Measurements from ENCODE around the gene TPGS2. TPM values are rescaled to one million over a fixed set of nuclear protein-coding genes. Genes with fewer than 3 reads are reported as not detected.

Gene TPGS2
- total RNA-seq, 1 experiment from 2014 or later, result 49.7 TPM

DNA sequence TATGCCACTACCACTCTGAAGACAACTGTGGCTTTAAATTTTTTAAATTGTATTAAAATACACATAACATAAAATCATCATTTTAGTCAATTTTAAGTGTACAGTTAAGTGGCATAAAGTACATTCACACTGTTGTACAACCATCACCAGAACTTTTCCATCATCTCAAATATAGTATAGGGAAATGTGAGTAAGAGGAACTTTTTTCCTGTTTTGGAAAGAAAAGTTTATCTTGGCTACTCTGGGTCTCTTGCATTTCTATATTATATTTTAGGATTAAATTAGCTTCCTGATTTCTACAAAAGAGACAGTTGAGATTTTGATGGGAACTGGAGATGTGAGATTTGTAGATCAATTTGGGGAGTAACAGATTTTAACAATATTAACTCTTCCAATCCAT lies 3.3 kb downstream of the TPGS2 start:
- DNase-seq, result no peak
- no TSS peak for BruUV-seq (replicated peaks)
- Mint-ChIP-seq H3K27ac (ENCODE audit: unreplicated experiment) (no peak overlapping the region), H3K36me3 (ENCODE audit: insufficient read depth, unreplicated experiment) (no peaks in the 10 kb centered on the region), H3K4me1 (ENCODE audit: low read depth, unreplicated experiment) (peaks cover 8% of the 10 kb centered on the region), H3K27me3 (ENCODE audit: insufficient read depth, unreplicated experiment) (no peaks in the 10 kb centered on the region), H3K9me3 (ENCODE audit: unreplicated experiment) (no peaks in the 10 kb centered on the region), H3K4me3 (ENCODE audit: unreplicated experiment) (no peak overlapping the region)
- H3K27me3 ChIP-seq (replicated peaks; ENCODE audit: control insufficient read depth, insufficient read depth, low read length), result no peaks in the 10 kb centered on the region
- H3K36me3 ChIP-seq (ENCODE audit: control insufficient read depth, insufficient read depth, low read length), result no peaks in the 10 kb centered on the region
- POLR2A ChIA-PET, result no interaction called here
- H3K4me1 ChIP-seq, result no peaks in the 10 kb centered on the region
- CTCF ChIA-PET, result no interaction called here
- TF ChIP-seq, protein P1, sequence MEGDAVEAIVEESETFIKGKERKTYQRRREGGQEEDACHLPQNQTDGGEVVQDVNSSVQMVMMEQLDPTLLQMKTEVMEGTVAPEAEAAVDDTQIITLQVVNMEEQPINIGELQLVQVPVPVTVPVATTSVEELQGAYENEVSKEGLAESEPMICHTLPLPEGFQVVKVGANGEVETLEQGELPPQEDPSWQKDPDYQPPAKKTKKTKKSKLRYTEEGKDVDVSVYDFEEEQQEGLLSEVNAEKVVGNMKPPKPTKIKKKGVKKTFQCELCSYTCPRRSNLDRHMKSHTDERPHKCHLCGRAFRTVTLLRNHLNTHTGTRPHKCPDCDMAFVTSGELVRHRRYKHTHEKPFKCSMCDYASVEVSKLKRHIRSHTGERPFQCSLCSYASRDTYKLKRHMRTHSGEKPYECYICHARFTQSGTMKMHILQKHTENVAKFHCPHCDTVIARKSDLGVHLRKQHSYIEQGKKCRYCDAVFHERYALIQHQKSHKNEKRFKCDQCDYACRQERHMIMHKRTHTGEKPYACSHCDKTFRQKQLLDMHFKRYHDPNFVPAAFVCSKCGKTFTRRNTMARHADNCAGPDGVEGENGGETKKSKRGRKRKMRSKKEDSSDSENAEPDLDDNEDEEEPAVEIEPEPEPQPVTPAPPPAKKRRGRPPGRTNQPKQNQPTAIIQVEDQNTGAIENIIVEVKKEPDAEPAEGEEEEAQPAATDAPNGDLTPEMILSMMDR (IDR thresholded peaks at IDR 0.05; ENCODE audit: insufficient read depth in 1 of 2, low read depth in 1 of 2, low read length in 1 of 2, severe bottlenecking in 1 of 2, unreplicated experiment in 1 of 2), result no peak
- no peak overlapping the region for H3K4me3 ChIP-seq (ENCODE audit: low read depth, low read length)
- no peaks in the 10 kb centered on the region for H3K9me3 ChIP-seq
- intact Hi-C loops (cut with micrococcal nuclease; ENCODE audit: unreplicated experiment), result no loop called here

DNA sequence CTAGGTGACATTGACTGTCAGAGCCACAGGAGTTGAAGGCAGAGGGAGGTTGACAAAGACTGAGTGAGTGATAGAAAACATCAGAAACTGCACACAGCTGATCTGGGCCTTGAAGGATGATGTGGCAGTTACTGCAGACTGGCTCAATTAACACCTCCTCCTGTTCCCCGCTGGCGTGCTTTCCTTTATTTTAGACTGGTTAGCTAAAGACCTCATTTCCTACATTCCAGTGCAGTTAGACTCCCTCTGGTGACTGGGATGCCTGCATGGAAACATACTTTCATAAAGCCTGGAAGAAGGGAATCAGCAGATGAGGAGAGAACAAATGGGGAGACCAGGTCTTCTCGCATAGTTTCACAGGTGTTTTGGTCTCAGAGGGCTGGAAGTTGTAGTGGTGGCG lies 7.1 kb downstream of the TPGS2 start:
- Mint-ChIP-seq H3K9me3 (ENCODE audit: unreplicated experiment) (no peaks in the 10 kb centered on the region), H3K36me3 (ENCODE audit: insufficient read depth, unreplicated experiment) (no peaks in the 10 kb centered on the region), H3K27ac (ENCODE audit: unreplicated experiment) (no peak overlapping the region), H3K4me3 (ENCODE audit: unreplicated experiment) (no peak overlapping the region), H3K4me1 (ENCODE audit: low read depth, unreplicated experiment) (no peaks in the 10 kb centered on the region), H3K27me3 (ENCODE audit: insufficient read depth, unreplicated experiment) (no peaks in the 10 kb centered on the region)
- BruUV-seq (replicated peaks), result no TSS peak
- ChIA-PET POLR2A (no interaction called here), CTCF (no interaction called here)
- intact Hi-C loops (cut with micrococcal nuclease; ENCODE audit: unreplicated experiment), result no loop called here
- H3K27me3 ChIP-seq (replicated peaks; ENCODE audit: control insufficient read depth, insufficient read depth, low read length), result no peaks in the 10 kb centered on the region
- H3K36me3 ChIP-seq (ENCODE audit: control insufficient read depth, insufficient read depth, low read length), result no peaks in the 10 kb centered on the region
- no peaks in the 10 kb centered on the region for H3K9me3 ChIP-seq
- H3K4me1 ChIP-seq, result no peaks in the 10 kb centered on the region
- H3K4me3 ChIP-seq (ENCODE audit: low read depth, low read length), result no peak overlapping the region
- DNase-seq, result no peak
- TF ChIP-seq, protein P1 (IDR thresholded peaks at IDR 0.05; ENCODE audit: insufficient read depth in 1 of 2, low read depth in 1 of 2, low read length in 1 of 2, severe bottlenecking in 1 of 2, unreplicated experiment in 1 of 2), result no peak

DNA sequence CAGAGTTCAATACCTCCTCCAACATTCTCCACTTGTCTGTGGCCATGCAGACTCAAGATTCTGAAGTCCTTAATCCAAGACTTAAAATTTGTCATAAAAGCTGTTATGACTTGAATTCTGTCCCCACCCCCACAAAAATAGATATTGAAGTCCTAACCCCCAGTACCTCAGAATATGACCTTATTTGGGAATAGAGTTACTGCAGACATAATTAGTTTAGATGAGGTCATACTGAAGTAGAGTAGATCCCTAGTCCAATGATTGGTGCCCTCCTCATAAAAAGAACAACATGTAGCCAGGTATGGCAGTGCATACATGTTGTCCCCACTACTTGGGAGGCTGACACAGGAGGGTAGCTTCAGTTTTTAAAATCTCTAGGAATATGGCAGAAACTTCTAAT lies 9.2 kb downstream of the TPGS2 start:
- Mint-ChIP-seq H3K9me3 (ENCODE audit: unreplicated experiment) (no peaks in the 10 kb centered on the region), H3K27me3 (ENCODE audit: insufficient read depth, unreplicated experiment) (no peaks in the 10 kb centered on the region), H3K36me3 (ENCODE audit: insufficient read depth, unreplicated experiment) (no peaks in the 10 kb centered on the region), H3K4me3 (ENCODE audit: unreplicated experiment) (no peak overlapping the region), H3K4me1 (ENCODE audit: low read depth, unreplicated experiment) (no peaks in the 10 kb centered on the region), H3K27ac (ENCODE audit: unreplicated experiment) (no peak overlapping the region)
- no peak overlapping the region for H3K4me3 ChIP-seq (ENCODE audit: low read depth, low read length)
- no peaks in the 10 kb centered on the region for H3K27me3 ChIP-seq (replicated peaks; ENCODE audit: control insufficient read depth, insufficient read depth, low read length)
- BruUV-seq (replicated peaks), result no TSS peak
- H3K36me3 ChIP-seq (ENCODE audit: control insufficient read depth, insufficient read depth, low read length), result no peaks in the 10 kb centered on the region
- no peaks in the 10 kb centered on the region for H3K4me1 ChIP-seq
- no peaks in the 10 kb centered on the region for H3K9me3 ChIP-seq
- TF ChIP-seq, protein P1 (IDR thresholded peaks at IDR 0.05; ENCODE audit: insufficient read depth in 1 of 2, low read depth in 1 of 2, low read length in 1 of 2, severe bottlenecking in 1 of 2, unreplicated experiment in 1 of 2), result no peak
- ChIA-PET CTCF (no interaction called here), POLR2A (no interaction called here)
- DNase-seq, result no peak
- intact Hi-C loops (cut with micrococcal nuclease; ENCODE audit: unreplicated experiment), result no loop called here

Data from Caco-2 (cell line).